ENCODE data around the gene PTMS.

Gene PTMS

GRCh38 chr12:6799147-6799546, 33.0 kb downstream of the PTMS start:
- H3K79me1 ChIP-seq (replicated peaks; ENCODE audit: low read length, poor library complexity, severe bottlenecking) = no peaks in the 10 kb centered on the region
- no peak for DNase-seq
- H2BK12ac ChIP-seq (ENCODE audit: low read length in 2 of 2) = no peak overlapping the region
- H2BK120ac ChIP-seq (ENCODE audit: low read depth, low read length) = no peak overlapping the region
- H2BK15ac ChIP-seq (ENCODE audit: low read depth, poor library complexity, severe bottlenecking) = no peak overlapping the region
- H3K4me1 ChIP-seq (ENCODE audit: control insufficient read depth, insufficient read depth, low read depth, low read length) = peaks cover 1% of the 10 kb centered on the region
- no peak overlapping the region for H3K18ac ChIP-seq (ENCODE audit: low read depth in 1 of 2, low read length in 2 of 2)
- H3K9me3 ChIP-seq (ENCODE audit: control insufficient read depth, low read length) = no peaks in the 10 kb centered on the region
- no peaks in the 10 kb centered on the region for H3K36me3 ChIP-seq (ENCODE audit: control insufficient read depth in 1 of 2, insufficient read depth in 2 of 2, low read depth in 1 of 2, low read length in 2 of 2)
- no peak overlapping the region for H4K91ac ChIP-seq (ENCODE audit: low read length)
- H4K8ac ChIP-seq (ENCODE audit: low read length) = no peak overlapping the region
- H3K14ac ChIP-seq (ENCODE audit: low read length in 2 of 2) = no peak overlapping the region
- H3K23ac ChIP-seq (ENCODE audit: low read length in 2 of 2) = no peak overlapping the region
- 91% methylated on average over 4 of the region's 5 CpGs for WGBS
- no peak overlapping the region for H3K9ac ChIP-seq (ENCODE audit: low read length)
- no peak overlapping the region for H3K4me2 ChIP-seq (ENCODE audit: low read length, poor library complexity, severe bottlenecking)
- H2AK5ac ChIP-seq (ENCODE audit: low read length, severe bottlenecking) = no peak overlapping the region
- H2BK5ac ChIP-seq (ENCODE audit: low read depth, low read length, poor library complexity, severe bottlenecking) = no peak overlapping the region
- no peak overlapping the region for H3K4ac ChIP-seq (ENCODE audit: low read depth in 1 of 2, low read length in 2 of 2)
- H3K4me3 ChIP-seq (ENCODE audit: insufficient read depth in 1 of 2, low read depth in 1 of 2, low read length in 2 of 2) = no peak overlapping the region
- H3K27me3 ChIP-seq (ENCODE audit: control insufficient read depth in 1 of 2, insufficient read depth in 1 of 2, low read length in 2 of 2) = peaks cover 10 to 38% of the 10 kb centered on the region in 2 experiments
- no peak overlapping the region for H2AFZ ChIP-seq (ENCODE audit: low read depth, low read length)
- no peak overlapping the region for H3K27ac ChIP-seq (ENCODE audit: low read length, poor library complexity, severe bottlenecking)

- Histone ChIP-seq H4K91ac (ENCODE audit: low read length) (no peak overlapping the region), H2AK5ac (ENCODE audit: low read length, severe bottlenecking) (no peak overlapping the region), H3K9ac (ENCODE audit: low read length) (no peak overlapping the region), H3K27ac (ENCODE audit: low read length, poor library complexity, severe bottlenecking) (no peak overlapping the region), H2BK120ac (ENCODE audit: low read depth, low read length) (no peak overlapping the region), H3K4me1 (ENCODE audit: control insufficient read depth, insufficient read depth, low read depth, low read length) (no peaks in the 10 kb centered on the region), H2BK15ac (ENCODE audit: low read depth, poor library complexity, severe bottlenecking) (no peak overlapping the region), H2AFZ (ENCODE audit: low read depth, low read length) (no peak overlapping the region), H3K23ac (ENCODE audit: low read length in 2 of 2) (no peak overlapping the region), H3K36me3 (ENCODE audit: control insufficient read depth in 1 of 2, insufficient read depth in 2 of 2, low read depth in 1 of 2, low read length in 2 of 2) (no peaks in the 10 kb centered on the region), H3K14ac (ENCODE audit: low read length in 2 of 2) (no peak overlapping the region), H2BK5ac (ENCODE audit: low read depth, low read length, poor library complexity, severe bottlenecking) (no peak overlapping the region), H3K4ac (ENCODE audit: low read depth in 1 of 2, low read length in 2 of 2) (no peak overlapping the region), H3K4me3 (ENCODE audit: insufficient read depth in 1 of 2, low read depth in 1 of 2, low read length in 2 of 2) (no peak overlapping the region), H3K9me3 (ENCODE audit: control insufficient read depth, low read length) (no peaks in the 10 kb centered on the region), H3K18ac (ENCODE audit: low read depth in 1 of 2, low read length in 2 of 2) (no peak overlapping the region), H2BK12ac (ENCODE audit: low read length in 2 of 2) (no peak overlapping the region), H4K8ac (ENCODE audit: low read length) (no peak overlapping the region), H3K27me3 (ENCODE audit: control insufficient read depth in 1 of 2, insufficient read depth in 1 of 2, low read length in 2 of 2) (peaks cover 0 to 16% of the 10 kb centered on the region in 2 experiments), H3K4me2 (ENCODE audit: low read length, poor library complexity, severe bottlenecking) (no peak overlapping the region), H3K79me1 (replicated peaks; ENCODE audit: low read length, poor library complexity, severe bottlenecking) (no peaks in the 10 kb centered on the region)
- no peak for DNase-seq
- WGBS = 20% methylated on average over 1 of the region's 1 CpG
These were observed 41.0 kb downstream of the PTMS start for GRCh38 chr12:6807170-6807569.

- Histone ChIP-seq H2BK12ac (ENCODE audit: low read length in 2 of 2) (no peak overlapping the region), H3K23ac (ENCODE audit: low read length in 2 of 2) (no peak overlapping the region), H3K36me3 (ENCODE audit: control insufficient read depth in 1 of 2, insufficient read depth in 2 of 2, low read depth in 1 of 2, low read length in 2 of 2) (no peaks in the 10 kb centered on the region), H3K9me3 (ENCODE audit: control insufficient read depth, low read length) (no peaks in the 10 kb centered on the region), H3K4me2 (ENCODE audit: low read length, poor library complexity, severe bottlenecking) (no peak overlapping the region), H3K79me1 (replicated peaks; ENCODE audit: low read length, poor library complexity, severe bottlenecking) (no peaks in the 10 kb centered on the region), H3K18ac (ENCODE audit: low read depth in 1 of 2, low read length in 2 of 2) (no peak overlapping the region), H2BK5ac (ENCODE audit: low read depth, low read length, poor library complexity, severe bottlenecking) (no peak overlapping the region), H2AFZ (ENCODE audit: low read depth, low read length) (no peak overlapping the region), H2BK15ac (ENCODE audit: low read depth, poor library complexity, severe bottlenecking) (no peak overlapping the region), H3K9ac (ENCODE audit: low read length) (no peak overlapping the region), H3K4me1 (ENCODE audit: control insufficient read depth, insufficient read depth, low read depth, low read length) (no peaks in the 10 kb centered on the region), H4K8ac (ENCODE audit: low read length) (no peak overlapping the region), H2BK120ac (ENCODE audit: low read depth, low read length) (no peak overlapping the region), H2AK5ac (ENCODE audit: low read length, severe bottlenecking) (no peak overlapping the region), H3K27ac (ENCODE audit: low read length, poor library complexity, severe bottlenecking) (no peak overlapping the region), H3K27me3 (ENCODE audit: control insufficient read depth in 1 of 2, insufficient read depth in 1 of 2, low read length in 2 of 2) (peaks cover 4 to 28% of the 10 kb centered on the region in 2 experiments), H3K4ac (ENCODE audit: low read depth in 1 of 2, low read length in 2 of 2) (no peak overlapping the region), H3K4me3 (ENCODE audit: insufficient read depth in 1 of 2, low read depth in 1 of 2, low read length in 2 of 2) (no peak overlapping the region), H3K14ac (ENCODE audit: low read length in 2 of 2) (no peak overlapping the region), H4K91ac (ENCODE audit: low read length) (no peak overlapping the region)
- DNase-seq = no peak
- 82% methylated on average over 10 of the region's 10 CpGs for WGBS
These were observed 42.9 kb downstream of the PTMS start for GRCh38 chr12:6809056-6809455.

GRCh38 chr12:6810758-6811157, 44.6 kb downstream of the PTMS start:
- Histone ChIP-seq H3K14ac (ENCODE audit: low read length in 2 of 2) (no peak overlapping the region), H3K36me3 (ENCODE audit: control insufficient read depth in 1 of 2, insufficient read depth in 2 of 2, low read depth in 1 of 2, low read length in 2 of 2) (no peaks in the 10 kb centered on the region), H3K27ac (ENCODE audit: low read length, poor library complexity, severe bottlenecking) (no peak overlapping the region), H3K4me1 (ENCODE audit: control insufficient read depth, insufficient read depth, low read depth, low read length) (no peaks in the 10 kb centered on the region), H3K4me2 (ENCODE audit: low read length, poor library complexity, severe bottlenecking) (no peak overlapping the region), H2BK15ac (ENCODE audit: low read depth, poor library complexity, severe bottlenecking) (no peak overlapping the region), H3K18ac (ENCODE audit: low read depth in 1 of 2, low read length in 2 of 2) (no peak overlapping the region), H3K4me3 (ENCODE audit: insufficient read depth in 1 of 2, low read depth in 1 of 2, low read length in 2 of 2) (no peak overlapping the region), H2BK5ac (ENCODE audit: low read depth, low read length, poor library complexity, severe bottlenecking) (no peak overlapping the region), H3K27me3 (ENCODE audit: control insufficient read depth in 1 of 2, insufficient read depth in 1 of 2, low read length in 2 of 2) (peaks cover 20 to 45% of the 10 kb centered on the region in 2 experiments), H4K8ac (ENCODE audit: low read length) (no peak overlapping the region), H2AK5ac (ENCODE audit: low read length, severe bottlenecking) (no peak overlapping the region), H2AFZ (ENCODE audit: low read depth, low read length) (no peak overlapping the region), H3K9me3 (ENCODE audit: control insufficient read depth, low read length) (no peaks in the 10 kb centered on the region), H2BK12ac (ENCODE audit: low read length in 2 of 2) (no peak overlapping the region), H3K23ac (ENCODE audit: low read length in 2 of 2) (no peak overlapping the region), H2BK120ac (ENCODE audit: low read depth, low read length) (no peak overlapping the region), H4K91ac (ENCODE audit: low read length) (no peak overlapping the region), H3K4ac (ENCODE audit: low read depth in 1 of 2, low read length in 2 of 2) (no peak overlapping the region), H3K9ac (ENCODE audit: low read length) (no peak overlapping the region), H3K79me1 (replicated peaks; ENCODE audit: low read length, poor library complexity, severe bottlenecking) (no peaks in the 10 kb centered on the region)
- no peak for DNase-seq
- WGBS = 81% methylated on average over 1 of the region's 1 CpG

Measured in mesenchymal stem cell (in vitro differentiated cells and primary cell).